Epithelial cell of proximal tubule (primary cell): ENCODE data around the gene SGMS1. TPM values are rescaled to one million over a fixed set of nuclear protein-coding genes. Genes with fewer than 3 reads are reported as not detected.

Experiments
- DNase-seq: peaks from one replicate; pipeline ENCODE4 v3.0.0-alpha.2; 2011; ENCODE audit warnings: low read depth
- H3K4me3 ChIP-seq: 2 replicates; pipeline ENCODE4 v1.5.1; 2011; ENCODE audit warnings: low read depth, mild to moderate bottlenecking, low read length
- CTCF ChIP-seq: conservative IDR thresholded peaks from 2 replicates; pipeline ENCODE4 v1.5.1; 2012; ENCODE audit warnings: low read depth, mild to moderate bottlenecking, low read length
- total RNA-seq: library from RNA; depleted of rRNA; stranded (reverse); fragments of >200 nt; gene quantifications from 2 replicates; pipeline ENCODE4 v1.2.3, GENCODE V29; 2015

SGMS1 gene
- total RNA-seq, 1 donor from 2014 or later, result 25.2 TPM

DNA sequence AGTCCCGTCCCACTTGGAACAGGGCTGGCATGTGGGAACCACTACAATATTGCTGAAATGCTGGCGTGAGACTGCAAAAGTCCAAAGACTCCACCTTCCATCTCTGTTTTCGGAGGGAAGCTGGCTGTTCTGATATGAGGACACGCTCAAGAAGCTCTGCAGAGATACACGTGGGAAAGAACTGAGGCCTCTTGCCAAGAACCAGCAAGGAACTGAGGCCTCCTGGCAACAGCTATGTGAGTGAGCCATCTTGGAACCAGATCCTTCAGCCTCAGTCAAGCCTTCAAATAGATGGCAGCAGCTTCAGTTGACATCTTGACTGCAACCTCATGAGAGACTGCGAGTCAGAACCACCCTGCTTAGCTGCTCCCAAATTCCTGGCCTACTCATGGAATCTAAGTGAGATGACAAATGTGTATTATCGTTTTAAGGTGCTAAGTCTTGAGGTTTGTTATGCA lies 30.8 kb downstream of the SGMS1 start:
- no peak for DNase-seq
- no peak for TF ChIP-seq CTCF
- H3K4me3 ChIP-seq, result no peak overlapping the region

DNA sequence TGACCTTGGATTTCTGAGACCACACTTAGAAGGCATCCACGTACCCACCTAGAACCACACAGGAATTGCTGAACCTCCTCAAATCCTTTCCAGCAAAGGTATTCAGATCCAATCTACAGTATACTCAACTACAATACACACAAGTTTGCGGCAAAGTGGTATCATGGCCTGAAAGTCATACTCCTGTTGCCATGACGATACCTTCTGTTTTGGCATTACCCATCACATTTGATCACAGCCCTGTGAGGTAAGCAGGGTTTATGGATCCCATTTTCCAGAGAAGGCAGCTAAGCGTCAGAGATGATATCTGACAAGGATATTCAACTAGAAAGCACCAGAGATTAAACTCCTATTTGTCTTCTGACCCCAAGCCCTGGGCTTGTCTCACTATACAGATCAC lies 32.8 kb downstream of the SGMS1 start:
- no peak for TF ChIP-seq CTCF
- DNase-seq, result no peak
- no peak overlapping the region for H3K4me3 ChIP-seq

DNA sequence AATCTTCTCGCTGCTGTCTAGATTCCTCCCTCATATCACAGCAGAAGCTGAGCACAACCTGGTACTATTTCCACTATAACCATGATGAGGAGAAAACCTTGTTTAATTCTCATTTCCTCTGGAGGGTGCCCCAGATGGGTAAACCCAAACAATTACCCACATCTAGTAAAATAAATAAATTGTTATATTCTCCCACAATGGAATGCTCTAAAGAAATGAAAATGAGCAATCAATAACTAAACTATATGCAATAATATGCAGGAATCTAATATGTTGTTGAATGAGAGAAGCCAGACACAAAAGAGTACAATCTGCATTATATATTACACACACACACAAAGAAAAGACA lies 37.0 kb downstream of the SGMS1 start:
- H3K4me3 ChIP-seq, result no peak overlapping the region
- no peak for DNase-seq
- no peak for TF ChIP-seq CTCF

DNA sequence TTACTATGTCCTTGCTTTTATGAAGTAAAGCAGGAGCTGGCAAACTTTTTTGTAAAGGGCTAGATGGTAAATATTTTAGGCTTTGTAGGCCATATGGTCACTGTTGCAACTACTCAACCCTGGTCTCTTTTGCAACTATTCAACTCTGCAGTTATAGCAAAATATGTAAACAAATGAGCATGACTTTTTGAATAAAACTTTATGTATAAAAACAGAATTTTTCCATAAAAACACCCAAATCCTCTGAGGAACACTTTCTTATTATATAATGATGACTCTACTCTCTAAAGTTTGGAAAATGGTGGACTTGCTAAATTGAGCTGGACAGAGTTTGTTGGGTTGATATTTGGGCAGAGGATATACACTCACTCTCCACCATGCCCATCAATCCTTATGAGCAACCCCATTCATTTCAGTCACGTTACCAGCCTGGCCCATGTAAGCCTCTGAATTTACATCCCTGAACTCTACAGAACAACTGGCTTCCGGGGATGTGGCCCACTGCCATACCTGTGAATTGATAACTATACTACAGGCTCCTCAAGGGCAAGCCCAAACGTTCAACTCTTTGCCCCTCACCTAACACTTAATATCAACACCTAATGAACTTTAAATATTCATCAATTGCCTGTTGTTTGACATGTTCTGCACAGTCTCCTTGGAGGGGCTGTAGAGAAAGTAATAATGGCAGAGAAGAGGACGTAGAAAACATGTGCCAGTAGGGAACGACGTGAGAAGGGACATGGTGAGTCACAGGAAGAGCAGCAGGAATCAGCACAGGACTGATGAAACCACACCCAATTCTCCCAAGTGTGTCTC lies 37.6 kb downstream of the SGMS1 start:
- no peak for DNase-seq
- TF ChIP-seq CTCF, result no peak
- H3K4me3 ChIP-seq, result no peak overlapping the region

GRCh38 chr10:50582766-50583762 lies 40.7 kb downstream of the SGMS1 start:
- DNase-seq, result no peak
- no peak overlapping the region for H3K4me3 ChIP-seq
- TF ChIP-seq CTCF, result no peak

DNA sequence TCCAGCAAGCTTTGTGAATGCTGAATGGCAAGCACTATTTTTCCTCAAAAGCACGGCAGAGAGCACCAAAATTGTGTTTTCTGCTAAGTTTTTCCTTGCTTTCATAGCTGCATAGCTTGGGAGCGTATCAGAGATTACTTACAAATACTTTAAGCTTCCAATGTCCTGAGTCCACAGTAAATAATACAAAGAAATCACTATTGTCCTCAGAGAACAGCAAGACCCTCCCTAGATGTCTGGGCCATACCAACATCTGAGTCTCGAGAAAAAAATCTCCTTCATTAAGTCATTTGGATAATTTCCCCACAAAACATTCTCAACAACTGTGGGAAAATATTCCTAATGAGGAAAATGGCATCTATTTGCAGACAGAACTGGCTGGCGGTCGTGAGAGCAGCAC lies 41.7 kb downstream of the SGMS1 start:
- no peak for DNase-seq
- TF ChIP-seq CTCF, result no peak

More for the DNA sequence above, 41.7 kb downstream of the SGMS1 start:
- no peak overlapping the region for H3K4me3 ChIP-seq
